ENCODE measurements around the gene PTN. TPM values are rescaled to one million over a fixed set of nuclear protein-coding genes. Genes with fewer than 3 reads are reported as not detected.

PTN gene, protein sequence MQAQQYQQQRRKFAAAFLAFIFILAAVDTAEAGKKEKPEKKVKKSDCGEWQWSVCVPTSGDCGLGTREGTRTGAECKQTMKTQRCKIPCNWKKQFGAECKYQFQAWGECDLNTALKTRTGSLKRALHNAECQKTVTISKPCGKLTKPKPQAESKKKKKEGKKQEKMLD
- not detected in 2 replicates for total RNA-seq

DNA sequence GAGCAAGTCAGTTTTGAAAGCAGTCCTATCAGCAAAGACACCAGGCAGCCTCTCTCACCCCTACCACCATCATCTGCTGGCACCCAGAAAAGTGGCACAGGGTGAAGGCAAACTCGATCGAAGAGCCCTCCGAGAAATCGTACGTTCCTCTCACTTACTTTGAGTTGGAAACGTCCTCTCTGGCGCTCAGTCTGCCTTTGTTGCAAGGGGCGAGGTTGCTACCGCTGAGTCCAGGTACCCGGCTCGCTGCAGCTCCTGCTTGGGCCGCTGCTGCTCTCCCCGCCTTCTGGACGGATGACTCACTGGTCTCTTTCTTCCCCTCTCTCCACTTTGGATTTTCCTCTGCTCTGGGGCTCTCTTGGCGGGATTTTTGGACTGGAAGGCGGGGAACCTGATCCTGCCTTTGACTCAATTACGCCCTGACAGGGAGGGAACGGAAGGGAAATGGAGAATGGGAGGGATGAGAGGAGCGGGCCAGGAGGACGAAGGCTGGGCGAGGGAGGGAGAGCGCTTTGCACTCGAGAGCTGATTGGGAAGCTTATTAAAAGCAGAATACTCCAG, at the start of gene PTN:
Gene PTN, minus strand, starts transcription at position 453 of the 561 bp plus-strand sequence. CDS start 88,760 bp downstream, outside the sequence.

